Dermis lymphatic vessel endothelial cell (primary cell): Measurements from ENCODE around the gene TGIF2LY. TPM values are rescaled to one million over a fixed set of nuclear protein-coding genes. Genes with fewer than 3 reads are reported as not detected.

Source experiments
- total RNA-seq: library from RNA; depleted of rRNA; stranded (reverse); fragments of >200 nt; gene quantifications from 2 replicates; pipeline ENCODE4 v1.2.1, GENCODE V29; 2014

TGIF2LY gene
- total RNA-seq = not detected in 2 replicates

GRCh38 chrY:3578767-3579166 is at the start of gene TGIF2LY:
Gene TGIF2LY, plus strand, starts transcription at chrY:3579067. Its CDS starts 178 bp downstream, at chrY:3579245.

